H1 (cell line): ENCODE measurements around the gene SUCLG2. TPM values are rescaled to one million over a fixed set of nuclear protein-coding genes. Genes with fewer than 3 reads are reported as not detected.

Source experiments
- ASH2L ChIP-seq: fragments of 200-600, 300-600 bp; sonication (generic); IDR thresholded peaks from one replicate; pipeline ENCODE4 v1.7.1; 2017; ENCODE audit warnings: low read length
- HDAC6 ChIP-seq: IDR thresholded peaks from one replicate; pipeline ENCODE4 v1.7.1; 2012; ENCODE audit warnings: low read depth, mild to moderate bottlenecking, inconsistent platforms, low read length, moderate library complexity
- polyA plus RNA-seq, 7 experiments: library from polyadenylated mRNA; depleted of rRNA in 3 of 7; stranded (reverse) in 5 of 7; unstranded in 2 of 7; fragments of >200 nt in 5 of 7; fragments of 200-250 nt in 2 of 7; gene quantifications; 1 replicate in 5 of 7; 2 replicates in 1 of 7; 4 replicates in 1 of 7; pipeline versions ENCODE4 v1.2.1 to v1.2.3, GENCODE V29; 2011 to 2013; ENCODE audit warnings: missing spikeins in 2 of 7, mixed read lengths in 2 of 7
- total RNA-seq: library from RNA; stranded (reverse); fragmentation: NEBNext Ultra II Directional; extraction: Animal tissue kit (Norgen Biotek cat#: 25700); gene quantifications from 2 replicates; pipeline ENCODE4 v1.2.1, GENCODE V29; 2021
- TF ChIP-seq, protein P1 (sequence below), 3 experiments: IDR thresholded peaks; 1 replicate in 2 of 3; 2 replicates in 1 of 3; pipeline versions ENCODE4 v1.5.1 to v1.6.1; 2011; ENCODE audit warnings: low read length in 3 of 3, mild to moderate bottlenecking in 3 of 3, inconsistent platforms in 2 of 3, low read depth in 1 of 3, moderate library complexity in 1 of 3; ENCODE audit not compliant: insufficient read depth in 1 of 3; ENCODE audit errors: control extremely low read depth in 1 of 3

SUCLG2 gene
- total and polyA plus RNA-seq, 2 of the 8 experiments (the other 6 are each of a cell fraction or from before 2014, with no cell fraction given), result 12.9 to 46.2 TPM

DNA sequence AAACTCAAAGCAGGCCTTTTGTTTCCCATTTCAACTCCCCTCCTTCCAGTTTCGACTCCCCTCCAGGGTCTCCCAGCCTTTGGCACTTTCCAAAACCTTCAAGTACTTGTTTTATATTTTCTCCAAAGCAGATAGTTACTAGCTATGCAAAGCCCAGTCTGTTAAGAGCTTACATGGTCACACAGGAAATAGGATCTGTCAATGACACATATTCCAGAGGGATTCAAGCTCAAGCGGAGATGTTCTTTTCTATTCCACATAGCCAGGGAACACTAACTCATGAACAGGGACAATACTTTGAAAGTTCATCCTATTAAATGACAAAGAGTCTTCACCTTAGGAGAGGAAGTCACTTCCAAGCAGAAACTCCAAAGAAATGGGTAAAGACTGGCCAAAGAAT is 18.6 kb downstream of the SUCLG2 start (continued):
- TF ChIP-seq, protein P1, sequence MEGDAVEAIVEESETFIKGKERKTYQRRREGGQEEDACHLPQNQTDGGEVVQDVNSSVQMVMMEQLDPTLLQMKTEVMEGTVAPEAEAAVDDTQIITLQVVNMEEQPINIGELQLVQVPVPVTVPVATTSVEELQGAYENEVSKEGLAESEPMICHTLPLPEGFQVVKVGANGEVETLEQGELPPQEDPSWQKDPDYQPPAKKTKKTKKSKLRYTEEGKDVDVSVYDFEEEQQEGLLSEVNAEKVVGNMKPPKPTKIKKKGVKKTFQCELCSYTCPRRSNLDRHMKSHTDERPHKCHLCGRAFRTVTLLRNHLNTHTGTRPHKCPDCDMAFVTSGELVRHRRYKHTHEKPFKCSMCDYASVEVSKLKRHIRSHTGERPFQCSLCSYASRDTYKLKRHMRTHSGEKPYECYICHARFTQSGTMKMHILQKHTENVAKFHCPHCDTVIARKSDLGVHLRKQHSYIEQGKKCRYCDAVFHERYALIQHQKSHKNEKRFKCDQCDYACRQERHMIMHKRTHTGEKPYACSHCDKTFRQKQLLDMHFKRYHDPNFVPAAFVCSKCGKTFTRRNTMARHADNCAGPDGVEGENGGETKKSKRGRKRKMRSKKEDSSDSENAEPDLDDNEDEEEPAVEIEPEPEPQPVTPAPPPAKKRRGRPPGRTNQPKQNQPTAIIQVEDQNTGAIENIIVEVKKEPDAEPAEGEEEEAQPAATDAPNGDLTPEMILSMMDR (IDR thresholded peaks at IDR 0.05; ENCODE audit: control extremely low read depth in 1 of 3, insufficient read depth in 1 of 3, low read depth in 1 of 3, low read length in 3 of 3), result no peak
- TF ChIP-seq ASH2L (no peak), HDAC6 (no peak)
